HFFc6 (cell line): ENCODE measurements around the gene CST4. TPM values are rescaled to one million over a fixed set of nuclear protein-coding genes. Genes with fewer than 3 reads are reported as not detected.
"Not testable (repeated sequence)": the region's sequence is repeated elsewhere in the genome, so short reads cannot be mapped to it uniquely, and the experiment has no call there.

Source experiments
- DNase-seq: peaks from one replicate; pipeline ENCODE4 v3.0.0-alpha.2; 2018
- H3K27ac Mint-ChIP-seq: 2 replicates; pipeline ENCODE4 v1.8.0; 2020; ENCODE audit warnings: mild to moderate bottlenecking, mixed read lengths
- H3K27me3 Mint-ChIP-seq: 2 replicates; pipeline ENCODE4 v1.8.0; 2021; ENCODE audit warnings: mild to moderate bottlenecking, moderate library complexity, mixed read lengths; ENCODE audit not compliant: insufficient read depth
- H3K36me3 Mint-ChIP-seq: 2 replicates; pipeline ENCODE4 v1.8.0; 2021; ENCODE audit warnings: low read depth, mixed read lengths
- H3K4me1 Mint-ChIP-seq: 2 replicates; pipeline ENCODE4 v1.8.0; 2020; ENCODE audit warnings: low read depth, mixed read lengths
- H3K4me3 Mint-ChIP-seq: 2 replicates; pipeline ENCODE4 v1.8.0; 2020; ENCODE audit warnings: mild to moderate bottlenecking, moderate library complexity, mixed read lengths
- H3K9me3 Mint-ChIP-seq: 2 replicates; pipeline ENCODE4 v1.8.0; 2020; ENCODE audit warnings: mild to moderate bottlenecking, mixed read lengths
- CTCF ChIP-seq: fragments of 200-600 bp; sonication (generic); IDR thresholded peaks from 2 replicates; pipeline ENCODE4 v1.5.0; 2021; ENCODE audit warnings: antibody characterized with exemption, mild to moderate bottlenecking
- total RNA-seq, 6 experiments: library from RNA; stranded (reverse); fragmentation: NEBNext Ultra II Directional; extraction: Animal tissue kit (Norgen Biotek cat#: 25700); gene quantifications; 2 replicates in 1 of 6; 3 replicates in 5 of 6; pipeline ENCODE4 v1.2.3, GENCODE V29; 2021

The CST4 gene
- total RNA-seq, 6 experiments from 2014 or later: not detected

- Mint-ChIP-seq H3K4me3 (peak within 1 kb of the TSS; percentile 92), H3K27me3 (no peaks in the 10 kb centered on the region; the same call in 1 of the 2 replicates), H3K9me3 (no peaks in the 10 kb centered on the region), H3K4me1 (peaks cover 33% of the 10 kb centered on the region), H3K27ac (peak within 1 kb of the TSS; percentile 91), H3K36me3 (peaks cover 17% of the 10 kb centered on the region)
- DNase-seq: peak; percentile 79
- no peak for TF ChIP-seq CTCF
Measured at GRCh38 chr20:23637282-23638221, 51.3 kb downstream of the CST4 start, which contains the start of gene CST3. CST3 (minus strand) TSS chr20:23637955; CDS start chr20:23637862, 93 bp downstream.

GRCh38 chr20:23636908-23637281 is 51.9 kb downstream of the CST4 start:
- Mint-ChIP-seq H3K27ac (peak overlapping the region; percentile 91), H3K27me3 (no peaks in the 10 kb centered on the region; the same call in 1 of the 2 replicates), H3K4me3 (peak overlapping the region; percentile 92), H3K4me1 (peaks cover 26% of the 10 kb centered on the region), H3K36me3 (peaks cover 17% of the 10 kb centered on the region), H3K9me3 (no peaks in the 10 kb centered on the region)
- no peak for DNase-seq
- no peak for TF ChIP-seq CTCF

- no peak for TF ChIP-seq CTCF
- Mint-ChIP-seq H3K4me1 (peaks cover 25% of the 10 kb centered on the region), H3K9me3 (no peaks in the 10 kb centered on the region), H3K4me3 (peak overlapping the region; percentile 92), H3K27me3 (no peaks in the 10 kb centered on the region; the same call in 1 of the 2 replicates), H3K27ac (peak overlapping the region; percentile 91), H3K36me3 (peaks cover 17% of the 10 kb centered on the region)
- no peak for DNase-seq
Measured at GRCh38 chr20:23636182-23636907, 52.5 kb downstream of the CST4 start.

- not testable (repeated sequence) for H3K9me3 Mint-ChIP-seq, DNase-seq, H3K27ac Mint-ChIP-seq, H3K27me3 Mint-ChIP-seq
- peaks cover 25% of the 10 kb centered on the region for H3K4me1 Mint-ChIP-seq
- peaks cover 17% of the 10 kb centered on the region for H3K36me3 Mint-ChIP-seq
- H3K4me3 Mint-ChIP-seq: peak overlapping the region; percentile 92
Measured at GRCh38 chr20:23635768-23636090, 53.1 kb downstream of the CST4 start.

Other genes starting within 250 kb of the CST4 start
- not detected for gene CSTL1, start 249.4 kb downstream of the CST4 start, total RNA-seq
- gene CST11, start 236.2 kb downstream of the CST4 start, total RNA-seq: not detected
- not detected for gene CST8, start 197.9 kb downstream of the CST4 start, total RNA-seq
- not detected for gene CST9L, start 120.6 kb downstream of the CST4 start, total RNA-seq
- gene CST9, start 83.1 kb downstream of the CST4 start, total RNA-seq: not detected
- gene CST3, start 51.1 kb downstream of the CST4 start, total RNA-seq: 100 to 1,000 TPM; 211 to 296 (median 234) TPM
- gene CST1, start 61.9 kb upstream of the CST4 start, total RNA-seq: not detected
- not detected for gene CST2, start 137.7 kb upstream of the CST4 start, total RNA-seq
- not detected for gene CST5, start 190.7 kb upstream of the CST4 start, total RNA-seq